ENCODE results near the gene CLIC4. TPM values are rescaled to one million over a fixed set of nuclear protein-coding genes. Genes with fewer than 3 reads are reported as not detected.
"Not testable (repeated sequence)": the region's sequence is repeated elsewhere in the genome, so short reads cannot be mapped to it uniquely, and the experiment has no call there.

CLIC4 gene
- total RNA-seq, 6 experiments from 2014 or later = 35.0 to 63.6 (median 44.3) TPM

DNA sequence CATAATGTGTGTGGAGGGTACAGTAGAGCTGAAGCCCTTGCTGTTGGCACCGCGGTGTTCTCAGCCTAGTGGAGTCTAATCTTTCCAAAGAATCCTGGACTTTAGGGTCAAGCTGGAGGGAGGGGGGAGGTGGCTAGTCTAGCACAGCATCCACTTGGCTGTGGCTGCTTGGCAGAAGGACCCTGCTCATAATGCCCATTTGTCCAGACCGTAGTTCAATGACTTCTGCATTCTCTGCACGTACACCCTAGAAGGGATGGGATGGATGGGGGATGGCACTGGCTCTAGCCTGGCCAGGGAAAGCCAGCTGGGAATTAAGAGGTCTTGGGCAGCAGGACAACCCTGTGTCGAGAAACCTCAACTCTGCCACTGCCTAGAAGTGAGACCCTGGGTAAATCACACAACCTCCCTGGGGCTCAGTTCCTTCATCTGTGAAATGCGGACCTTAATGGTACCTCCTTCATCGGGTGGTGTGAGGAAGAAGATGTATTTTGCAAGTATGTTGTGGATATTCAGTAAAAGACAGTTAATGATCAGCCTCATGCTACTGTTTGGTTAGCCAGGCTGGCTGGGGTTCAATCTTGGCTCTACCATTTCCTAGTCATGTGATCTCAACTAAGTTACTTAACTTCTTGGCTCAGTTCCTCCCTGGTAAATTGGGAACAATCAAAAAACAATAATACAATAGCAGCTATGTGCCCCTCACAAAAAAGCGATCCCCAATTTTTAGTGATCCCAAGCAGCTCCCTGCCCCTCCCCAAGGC is 27.2 kb upstream of the CLIC4 start:
- Histone ChIP-seq H3K4me3 (peak overlapping the region; percentile 1 to 31 (median 10)), H3K36me3 (no peaks in the 10 kb centered on the region), H3K9me3 (no peaks in the 10 kb centered on the region), H3K27ac (peak overlapping the region; percentile 47 to 82 (median 66)), H3K27me3 (no peaks in the 10 kb centered on the region), H3K4me1 (peaks cover 0 to 23% (median 5%) of the 10 kb centered on the region in 4 donors)
- DNase-seq (peak; percentile 49 to 88 (median 75)), ATAC-seq (peak; percentile 67 to 80 (median 74))
- TF ChIP-seq, protein P1, sequence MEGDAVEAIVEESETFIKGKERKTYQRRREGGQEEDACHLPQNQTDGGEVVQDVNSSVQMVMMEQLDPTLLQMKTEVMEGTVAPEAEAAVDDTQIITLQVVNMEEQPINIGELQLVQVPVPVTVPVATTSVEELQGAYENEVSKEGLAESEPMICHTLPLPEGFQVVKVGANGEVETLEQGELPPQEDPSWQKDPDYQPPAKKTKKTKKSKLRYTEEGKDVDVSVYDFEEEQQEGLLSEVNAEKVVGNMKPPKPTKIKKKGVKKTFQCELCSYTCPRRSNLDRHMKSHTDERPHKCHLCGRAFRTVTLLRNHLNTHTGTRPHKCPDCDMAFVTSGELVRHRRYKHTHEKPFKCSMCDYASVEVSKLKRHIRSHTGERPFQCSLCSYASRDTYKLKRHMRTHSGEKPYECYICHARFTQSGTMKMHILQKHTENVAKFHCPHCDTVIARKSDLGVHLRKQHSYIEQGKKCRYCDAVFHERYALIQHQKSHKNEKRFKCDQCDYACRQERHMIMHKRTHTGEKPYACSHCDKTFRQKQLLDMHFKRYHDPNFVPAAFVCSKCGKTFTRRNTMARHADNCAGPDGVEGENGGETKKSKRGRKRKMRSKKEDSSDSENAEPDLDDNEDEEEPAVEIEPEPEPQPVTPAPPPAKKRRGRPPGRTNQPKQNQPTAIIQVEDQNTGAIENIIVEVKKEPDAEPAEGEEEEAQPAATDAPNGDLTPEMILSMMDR (IDR thresholded peaks at IDR 0.05) = no peak
- no peak for TF ChIP-seq POLR2A (IDR thresholded peaks at IDR 0.05)
- WGBS (ENCODE audit: insufficient coverage, low coverage, low lambda C conversion rate, missing lambda C conversion rate) = 20% methylated on average over 6 of the region's 8 CpGs
- intact Hi-C loops (cut with DNase I) = no loop called here

DNA sequence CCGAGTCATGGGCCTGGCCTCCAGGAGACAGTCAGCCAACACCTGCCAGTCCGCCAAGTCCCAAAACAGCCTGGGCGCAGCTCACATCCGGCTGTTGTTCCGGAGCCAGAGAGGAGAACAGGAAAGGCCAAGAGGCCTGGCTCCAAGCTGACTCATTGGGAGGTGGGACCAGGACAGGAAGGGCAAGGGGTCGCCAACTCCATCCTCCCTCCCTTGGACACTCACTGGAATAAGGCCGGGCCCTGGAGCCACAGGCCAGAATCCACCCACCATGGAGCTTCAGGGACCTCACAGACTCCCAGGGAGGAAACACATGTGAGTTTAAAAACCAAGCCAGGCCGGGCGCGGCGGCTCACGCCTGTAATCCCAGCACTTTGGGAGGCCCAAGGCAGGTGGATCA is 25.1 kb upstream of the CLIC4 start:
- Histone ChIP-seq H3K4me1 (peaks cover 0 to 23% (median 5%) of the 10 kb centered on the region in 4 donors), H3K4me3 (no peak overlapping the region), H3K27ac (peak overlapping the region; percentile 33 to 36 (median 35)), H3K9me3 (no peaks in the 10 kb centered on the region), H3K27me3 (no peaks in the 10 kb centered on the region), H3K36me3 (no peaks in the 10 kb centered on the region)
- peak; percentile 54 to 79 (median 67) for ATAC-seq
- peak; percentile 75 to 79 (median 77) for DNase-seq
- WGBS (ENCODE audit: insufficient coverage, low coverage, low lambda C conversion rate, missing lambda C conversion rate) = no CpG with 5 or more reads among the region's 12 CpGs
- intact Hi-C loops (cut with DNase I) = no loop called here
- TF ChIP-seq, protein P1 (IDR thresholded peaks at IDR 0.05) = no peak
- TF ChIP-seq POLR2A (IDR thresholded peaks at IDR 0.05) = no peak

DNA sequence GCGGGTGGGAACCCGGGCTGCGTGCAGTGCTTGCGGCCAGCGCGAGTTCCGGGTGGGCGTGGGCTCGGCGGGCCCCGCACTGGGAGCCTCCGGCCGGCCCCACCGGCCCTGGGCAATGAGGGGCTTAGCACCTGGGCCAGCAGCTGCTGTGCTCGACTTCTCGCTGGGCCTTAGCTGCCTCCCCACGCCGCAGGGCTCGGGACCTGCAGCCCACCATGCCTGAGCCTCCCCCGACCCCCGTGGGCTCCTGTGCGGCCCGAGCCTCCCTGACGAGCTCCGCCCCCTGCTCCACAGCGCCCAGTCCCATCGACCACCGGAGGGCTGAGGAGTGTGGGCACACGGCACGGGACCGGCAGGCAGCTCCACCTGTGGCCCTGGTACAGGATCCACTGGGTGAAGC is 23.7 kb upstream of the CLIC4 start:
- no peaks in the 10 kb centered on the region for H3K36me3 ChIP-seq
- no peaks in the 10 kb centered on the region for H3K27me3 ChIP-seq
- ATAC-seq (no peak), DNase-seq (no peak)
- no CpG with 5 or more reads among the region's 31 CpGs for WGBS (ENCODE audit: insufficient coverage, low coverage, low lambda C conversion rate, missing lambda C conversion rate)
- H3K9me3 ChIP-seq = no peaks in the 10 kb centered on the region
- no peak for TF ChIP-seq POLR2A (IDR thresholded peaks at IDR 0.05)
- TF ChIP-seq, protein P1 (IDR thresholded peaks at IDR 0.05) = no peak
- no peak overlapping the region for H3K27ac ChIP-seq
- no peak overlapping the region for H3K4me3 ChIP-seq
- intact Hi-C loops (cut with DNase I) = no loop called here
- peaks cover 0 to 23% (median 5%) of the 10 kb centered on the region in 4 donors for H3K4me1 ChIP-seq

DNA sequence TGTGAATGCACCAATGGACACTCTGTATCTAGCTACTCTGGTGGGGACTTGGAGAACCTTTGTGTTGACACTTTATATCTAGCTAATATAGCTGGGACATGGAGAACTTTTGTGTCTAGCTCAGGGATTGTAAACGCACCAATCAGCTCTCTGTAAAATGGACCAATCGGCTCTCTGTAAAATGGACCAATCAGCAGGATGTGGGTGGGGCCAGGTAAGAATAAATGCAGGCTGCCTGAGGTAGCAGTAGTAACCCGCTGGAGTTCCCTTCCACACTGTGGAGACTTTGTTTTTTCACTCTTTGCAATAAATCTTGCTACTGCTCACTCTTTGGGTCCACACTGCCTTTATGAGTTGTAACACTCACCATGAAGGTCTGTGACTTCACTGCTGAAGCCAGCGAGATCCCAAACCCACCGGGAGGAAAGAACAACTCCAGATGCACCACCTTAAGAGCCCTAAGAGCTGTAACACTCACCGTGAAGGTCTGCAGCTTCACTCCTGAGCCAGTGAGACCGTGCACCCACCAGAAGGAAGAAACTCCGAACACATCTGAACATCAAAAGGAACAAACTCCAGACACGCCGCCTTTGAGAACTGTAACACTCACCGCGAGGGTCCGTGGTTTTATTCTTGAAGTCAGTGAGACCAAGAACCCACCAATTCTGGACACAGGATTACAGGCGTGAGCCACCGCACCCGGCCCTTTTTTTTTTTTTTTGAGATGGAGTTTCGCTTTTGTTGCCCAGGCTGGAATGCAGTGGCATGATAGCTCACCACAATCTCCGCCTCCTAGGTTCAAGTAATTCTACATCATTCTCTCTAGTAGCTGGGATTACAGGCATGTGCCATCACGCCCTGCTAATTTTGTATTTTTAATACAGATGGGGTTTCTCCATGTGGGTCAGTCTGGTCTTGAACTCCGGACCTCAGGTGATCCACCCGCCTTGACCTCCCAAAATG is 22.9 kb upstream of the CLIC4 start:
- H3K4me1 ChIP-seq = peaks cover 0 to 16% (median 3%) of the 10 kb centered on the region in 4 donors
- H3K4me3 ChIP-seq; H3K27ac ChIP-seq; DNase-seq; H3K36me3 ChIP-seq; H3K9me3 ChIP-seq; intact Hi-C loops (cut with DNase I); ATAC-seq; H3K27me3 ChIP-seq: not testable (repeated sequence)
- WGBS (ENCODE audit: insufficient coverage, low coverage, low lambda C conversion rate, missing lambda C conversion rate) = 88% methylated on average over 13 of the region's 21 CpGs
